ENCODE data around the gene RPA3. TPM values are rescaled to one million over a fixed set of nuclear protein-coding genes. Genes with fewer than 3 reads are reported as not detected.
A peak's percentile ranks its signal among the peaks of the same experiment; 100 is the strongest.
"Not testable (repeated sequence)": the region's sequence is repeated elsewhere in the genome, so short reads cannot be mapped to it uniquely, and the experiment has no call there.

Gene RPA3
- total RNA-seq, 2 donors from 2014 or later = 0.66 to 6.0 TPM

DNA sequence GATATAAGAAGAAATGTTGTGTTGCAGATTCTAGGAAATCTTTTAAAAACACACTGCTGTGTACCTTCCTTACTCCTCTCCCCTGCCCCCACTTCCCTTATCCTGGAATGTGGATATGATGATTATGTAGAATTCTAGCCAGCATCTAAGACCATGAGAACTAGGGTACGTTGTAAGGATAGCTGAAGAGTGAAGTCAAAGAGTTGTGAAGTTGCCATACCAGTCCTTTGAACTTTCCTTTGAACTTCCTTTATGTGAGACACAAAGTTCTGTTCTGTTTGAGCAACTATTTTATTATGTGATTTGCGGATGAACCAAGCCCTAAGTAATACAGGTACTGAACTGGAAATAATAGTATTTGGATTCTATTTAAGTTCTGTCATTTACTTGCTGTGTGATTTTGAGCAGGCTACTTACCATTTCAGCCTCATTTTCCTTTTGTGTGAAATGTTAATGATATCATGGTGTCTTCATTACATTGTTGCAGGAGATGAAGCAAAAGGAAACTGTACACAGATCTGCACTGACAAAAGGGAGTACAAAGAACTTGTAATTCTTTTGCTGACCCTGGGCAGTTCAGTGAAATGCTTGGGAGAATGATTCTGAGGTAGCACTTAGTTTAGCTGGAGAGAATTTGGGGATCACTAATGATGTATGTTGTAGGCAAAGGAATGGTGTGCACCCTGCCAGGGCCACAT, 31.4 kb downstream of the RPA3 start:
- WGBS, 2 donors = 63 to 66% methylated on average over 2 of the region's 2 CpGs

GRCh38 chr7:7682861-7683260, 35.5 kb downstream of the RPA3 start:
- Histone ChIP-seq H3K27ac (no peak overlapping the region), H3K4me1 (peaks cover 36% of the 10 kb centered on the region), H3K9me3 (no peaks in the 10 kb centered on the region), H3K36me3 (replicated peaks in 1 of 2; ENCODE audit: insufficient read depth in 1 of 2, low read depth in 2 of 2) (no peaks in the 10 kb centered on the region), H3K27me3 (no peaks in the 10 kb centered on the region), H3K4me3 (no peak overlapping the region)
- TF ChIP-seq CTCF (IDR thresholded peaks at IDR 0.05) (no peak), POLR2A (IDR thresholded peaks at IDR 0.05) (no peak)
- ATAC-seq (no peak), DNase-seq (no peak)
- WGBS, 2 donors = 45 to 58% methylated on average over 5 of the region's 5 CpGs
- intact Hi-C loops (cut with DNase I) = no loop called here

More for the DNA sequence above, 31.4 kb downstream of the RPA3 start:
- intact Hi-C loops (cut with DNase I) = no loop called here
- DNase-seq = no peak
- peaks cover 22% of the 10 kb centered on the region for H3K4me1 ChIP-seq
- no peak for ATAC-seq
- no peaks in the 10 kb centered on the region for H3K36me3 ChIP-seq (replicated peaks in 1 of 2; ENCODE audit: insufficient read depth in 1 of 2, low read depth in 2 of 2)
- H3K9me3 ChIP-seq = no peaks in the 10 kb centered on the region
- H3K27me3 ChIP-seq = no peaks in the 10 kb centered on the region
- no peak overlapping the region for H3K27ac ChIP-seq
- TF ChIP-seq CTCF (IDR thresholded peaks at IDR 0.05) (no peak), POLR2A (IDR thresholded peaks at IDR 0.05) (no peak)
- H3K4me3 ChIP-seq = no peak overlapping the region

GRCh38 chr7:7681936-7682329, 36.5 kb downstream of the RPA3 start:
- TF ChIP-seq POLR2A (IDR thresholded peaks at IDR 0.05) (no peak), CTCF (IDR thresholded peaks at IDR 0.05) (no peak)
- Histone ChIP-seq H3K27ac (peak overlapping the region in 2 of 4 donors; percentile 51 to 64), H3K27me3 (no peaks in the 10 kb centered on the region), H3K4me3 (no peak overlapping the region), H3K9me3 (no peaks in the 10 kb centered on the region), H3K4me1 (peaks cover 27% of the 10 kb centered on the region), H3K36me3 (replicated peaks in 1 of 2; ENCODE audit: insufficient read depth in 1 of 2, low read depth in 2 of 2) (no peaks in the 10 kb centered on the region)
- no peak for DNase-seq
- ATAC-seq = no peak
- intact Hi-C loops (cut with DNase I) = no loop called here

- ATAC-seq (peak; percentile 89), DNase-seq (peak; percentile 41 to 74 (median 60))
- Histone ChIP-seq H3K27ac (peak overlapping the region in 3 of 4 donors; percentile 48 to 64 (median 51)), H3K4me3 (no peak overlapping the region), H3K27me3 (no peaks in the 10 kb centered on the region), H3K9me3 (no peaks in the 10 kb centered on the region), H3K36me3 (replicated peaks in 1 of 2; ENCODE audit: insufficient read depth in 1 of 2, low read depth in 2 of 2) (no peaks in the 10 kb centered on the region), H3K4me1 (peaks cover 21% of the 10 kb centered on the region)
- 18 to 30% methylated on average over 7 of the region's 7 CpGs for WGBS, 2 donors
- TF ChIP-seq CTCF (IDR thresholded peaks at IDR 0.05) (peak; percentile 16 to 75 (median 56)), POLR2A (IDR thresholded peaks at IDR 0.05) (no peak)
- intact Hi-C loops (cut with DNase I) = no loop called here
Observed at GRCh38 chr7:7681191-7681935, 37.0 kb downstream of the RPA3 start.

- DNase-seq; H3K36me3 ChIP-seq (replicated peaks in 1 of 2; ENCODE audit: insufficient read depth in 1 of 2, low read depth in 2 of 2); H3K9me3 ChIP-seq; H3K27me3 ChIP-seq; H3K27ac ChIP-seq; ATAC-seq; intact Hi-C loops (cut with DNase I); H3K4me3 ChIP-seq: not testable (repeated sequence)
- WGBS, 2 donors = 99 to 100% methylated on average over 2 of the region's 2 CpGs
- peaks cover 21% of the 10 kb centered on the region for H3K4me1 ChIP-seq
Observed at GRCh38 chr7:7679640-7680039, 38.8 kb downstream of the RPA3 start.
